ENCODE measurements around the gene ELL. TPM values are rescaled to one million over a fixed set of nuclear protein-coding genes. Genes with fewer than 3 reads are reported as not detected.

The ELL gene
- total RNA-seq, 4 donors from 2014 or later = 4.1 to 43.5 (median 21.7) TPM

- no peak overlapping the region for H3K27ac ChIP-seq
Observed at GRCh38 chr19:18474366-18474887, 47.4 kb downstream of the ELL start.

GRCh38 chr19:18473706-18474087 is 48.2 kb downstream of the ELL start:
- Histone ChIP-seq H3K4me1 (peaks cover 0 to 15% of the 10 kb centered on the region in 2 donors), H3K9me3 (no peaks in the 10 kb centered on the region), H3K36me3 (no peaks in the 10 kb centered on the region), H3K4me3 (no peak overlapping the region), H3K27ac (peak overlapping the region in 1 of 2 donors; percentile 7), H3K27me3 (no peaks in the 10 kb centered on the region)
- intact Hi-C loops (cut with DNase I; ENCODE audit: low total_unique reads) = no loop called here
- TF ChIP-seq CTCF (IDR thresholded peaks at IDR 0.05) = no peak
- no peak for TF ChIP-seq POLR2A (IDR thresholded peaks at IDR 0.05)
- peak in 1 of 2 donors; percentile 17 for DNase-seq

More at GRCh38 chr19:18474366-18474887, 47.4 kb downstream of the ELL start:
- TF ChIP-seq CTCF (IDR thresholded peaks at IDR 0.05) (no peak), POLR2A (IDR thresholded peaks at IDR 0.05) (no peak)
- H3K4me1 ChIP-seq = peaks cover 0 to 16% of the 10 kb centered on the region in 2 donors
- intact Hi-C loops (cut with DNase I; ENCODE audit: low total_unique reads) = no loop called here
- no peak overlapping the region for H3K4me3 ChIP-seq
- no peaks in the 10 kb centered on the region for H3K27me3 ChIP-seq
- no peaks in the 10 kb centered on the region for H3K36me3 ChIP-seq
- H3K9me3 ChIP-seq = no peaks in the 10 kb centered on the region
- peak in 1 of 2 donors; percentile 14 for DNase-seq

GRCh38 chr19:18473003-18473705 is 48.7 kb downstream of the ELL start:
- no peaks in the 10 kb centered on the region for H3K27me3 ChIP-seq
- H3K4me1 ChIP-seq = peaks cover 0 to 11% of the 10 kb centered on the region in 2 donors
- no peaks in the 10 kb centered on the region for H3K36me3 ChIP-seq
- H3K9me3 ChIP-seq = no peaks in the 10 kb centered on the region
- no peak for DNase-seq
- intact Hi-C loops (cut with DNase I; ENCODE audit: low total_unique reads) = no loop called here
- no peak for TF ChIP-seq CTCF (IDR thresholded peaks at IDR 0.05)
- no peak for TF ChIP-seq POLR2A (IDR thresholded peaks at IDR 0.05)
- H3K27ac ChIP-seq = peak overlapping the region in 1 of 2 donors; percentile 7
- H3K4me3 ChIP-seq = no peak overlapping the region

GRCh38 chr19:18470787-18471186 is 51.1 kb downstream of the ELL start:
- no peaks in the 10 kb centered on the region for H3K9me3 ChIP-seq
- H3K27me3 ChIP-seq = no peaks in the 10 kb centered on the region
- peaks cover 0 to 11% of the 10 kb centered on the region in 2 donors for H3K4me1 ChIP-seq
- no peak for DNase-seq
- TF ChIP-seq CTCF (IDR thresholded peaks at IDR 0.05) (no peak), POLR2A (IDR thresholded peaks at IDR 0.05) (no peak)
- intact Hi-C loops (cut with DNase I; ENCODE audit: low total_unique reads) = no loop called here
- no peaks in the 10 kb centered on the region for H3K36me3 ChIP-seq
- H3K4me3 ChIP-seq = no peak overlapping the region
- peak overlapping the region in 1 of 2 donors; percentile 0 for H3K27ac ChIP-seq

DNA sequence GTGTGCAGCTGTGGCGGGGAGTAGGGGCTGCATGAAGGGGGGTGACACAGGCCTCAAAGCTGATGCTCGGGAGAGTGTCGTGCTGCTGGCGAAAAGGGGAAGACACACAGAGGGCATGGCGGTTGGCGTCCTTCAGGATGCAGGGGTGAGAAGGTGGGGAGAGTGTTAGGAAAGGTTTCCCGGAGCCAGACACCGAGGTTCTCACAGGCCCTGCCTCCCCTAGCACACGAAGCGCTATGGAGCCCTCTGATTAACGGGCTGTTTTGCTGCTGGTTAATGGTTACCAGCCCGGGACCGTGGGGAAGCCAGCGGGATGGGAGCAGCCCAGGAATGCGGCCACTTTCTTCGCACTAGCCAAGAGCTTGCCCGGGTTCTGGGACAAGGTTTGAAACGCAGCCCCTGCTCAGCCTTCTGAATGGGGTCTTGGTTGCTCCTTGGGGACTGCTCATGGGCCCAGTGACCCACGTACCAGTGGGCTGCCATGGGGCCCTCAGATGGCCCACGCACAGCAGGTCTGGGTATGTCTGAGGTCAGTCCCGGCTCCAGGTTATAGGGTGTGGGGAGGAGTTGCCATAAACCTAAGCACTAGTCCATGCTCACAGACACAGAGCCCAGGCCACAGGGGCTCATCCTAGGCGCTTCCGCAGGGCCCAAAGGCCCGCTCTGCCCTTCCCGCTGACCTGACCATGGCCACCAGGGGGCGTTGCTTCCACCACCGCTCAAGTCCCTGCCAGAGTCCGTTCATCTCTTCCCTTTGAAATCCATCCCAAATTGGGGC is 52.6 kb downstream of the ELL start:
- no peaks in the 10 kb centered on the region for H3K9me3 ChIP-seq
- peaks cover 10 to 25% of the 10 kb centered on the region in 2 donors for H3K4me1 ChIP-seq

More for the DNA sequence above, 52.6 kb downstream of the ELL start:
- peak overlapping the region; percentile 0 to 44 for H3K27ac ChIP-seq
- H3K36me3 ChIP-seq = no peaks in the 10 kb centered on the region
- no peak for TF ChIP-seq POLR2A (IDR thresholded peaks at IDR 0.05)
- TF ChIP-seq CTCF (IDR thresholded peaks at IDR 0.05) = peak; percentile 53 to 72 (median 66)
- no peaks in the 10 kb centered on the region for H3K27me3 ChIP-seq
- H3K4me3 ChIP-seq = no peak overlapping the region
- intact Hi-C loops (cut with DNase I; ENCODE audit: low total_unique reads) = no loop called here
- peak; percentile 65 to 67 for DNase-seq
